ENCODE results near the gene COL26A1. TPM values are rescaled to one million over a fixed set of nuclear protein-coding genes. Genes with fewer than 3 reads are reported as not detected.

COL26A1 gene
- total RNA-seq, 3 donors from 2014 or later (not counting 1 experiment from before 2014, with no cell fraction given): 0.16 TPM; not detected in 2

DNA sequence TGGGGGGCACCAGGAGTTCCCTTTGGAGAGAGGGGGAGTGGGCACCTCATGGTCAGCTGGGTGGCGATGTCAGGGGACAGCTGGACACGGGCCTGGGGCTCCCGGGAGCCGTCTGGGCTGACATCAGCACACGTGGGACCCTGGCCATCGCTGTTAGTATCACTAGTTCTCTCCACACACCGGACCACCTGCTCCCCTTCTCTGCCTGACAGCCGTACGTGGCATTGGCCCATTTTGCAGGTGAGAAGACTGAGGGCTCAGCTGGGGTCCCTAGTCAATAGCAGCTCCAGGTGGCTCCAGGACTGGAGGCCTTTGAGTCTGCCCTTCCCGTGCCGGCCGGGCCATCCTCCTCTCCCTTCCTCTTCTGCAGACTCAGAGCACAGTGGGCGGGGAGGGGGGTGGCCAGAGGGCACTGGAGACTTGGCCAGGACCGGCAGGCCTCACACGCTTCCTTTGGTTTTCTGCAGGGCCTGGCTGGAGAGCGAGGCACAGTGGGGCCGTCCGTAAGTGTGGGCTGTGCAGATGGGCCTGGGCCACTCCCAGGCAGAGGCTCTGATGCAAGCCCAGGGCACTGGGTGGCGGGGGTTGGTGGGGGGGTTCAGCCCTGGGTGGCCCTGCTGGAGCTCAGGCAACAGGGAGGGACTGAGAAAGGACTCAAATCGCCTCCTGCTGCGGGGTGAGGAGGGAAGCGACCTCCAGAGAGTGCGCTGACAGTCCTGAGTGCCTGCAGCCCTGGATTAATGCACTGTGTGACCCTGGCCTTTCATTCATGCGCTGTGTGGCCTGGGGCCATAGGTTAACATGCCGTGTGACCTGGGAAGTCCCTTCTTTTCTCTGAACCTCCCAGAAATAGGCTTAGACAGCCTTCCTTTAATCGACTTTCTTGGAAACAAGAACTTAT is 188.2 kb downstream of the COL26A1 start:
- Histone ChIP-seq H3K4me3 (ENCODE audit: low read length) (no peak overlapping the region), H3K4me1 (ENCODE audit: control insufficient read depth, insufficient read depth, low read length) (no peaks in the 10 kb centered on the region), H3K27ac (ENCODE audit: low read length) (no peak overlapping the region), H3K27me3 (ENCODE audit: control insufficient read depth, insufficient read depth, low read length) (no peaks in the 10 kb centered on the region), H3K36me3 (ENCODE audit: control insufficient read depth, insufficient read depth, low read length) (no peaks in the 10 kb centered on the region), H3K9me3 (ENCODE audit: control insufficient read depth, insufficient read depth, low read length) (no peaks in the 10 kb centered on the region)
- intact Hi-C loops (cut with micrococcal nuclease): no loop called here
- Mint-ChIP-seq H3K9me3 (no peaks in the 10 kb centered on the region), H3K27ac (no peak overlapping the region), H3K36me3 (no peaks in the 10 kb centered on the region), H3K27me3 (ENCODE audit: low read depth in 2 of 2) (peaks cover 0 to 8% of the 10 kb centered on the region in 2 donors), H3K4me3 (no peak overlapping the region), H3K4me1 (no peaks in the 10 kb centered on the region)
- TF ChIP-seq, protein P1, sequence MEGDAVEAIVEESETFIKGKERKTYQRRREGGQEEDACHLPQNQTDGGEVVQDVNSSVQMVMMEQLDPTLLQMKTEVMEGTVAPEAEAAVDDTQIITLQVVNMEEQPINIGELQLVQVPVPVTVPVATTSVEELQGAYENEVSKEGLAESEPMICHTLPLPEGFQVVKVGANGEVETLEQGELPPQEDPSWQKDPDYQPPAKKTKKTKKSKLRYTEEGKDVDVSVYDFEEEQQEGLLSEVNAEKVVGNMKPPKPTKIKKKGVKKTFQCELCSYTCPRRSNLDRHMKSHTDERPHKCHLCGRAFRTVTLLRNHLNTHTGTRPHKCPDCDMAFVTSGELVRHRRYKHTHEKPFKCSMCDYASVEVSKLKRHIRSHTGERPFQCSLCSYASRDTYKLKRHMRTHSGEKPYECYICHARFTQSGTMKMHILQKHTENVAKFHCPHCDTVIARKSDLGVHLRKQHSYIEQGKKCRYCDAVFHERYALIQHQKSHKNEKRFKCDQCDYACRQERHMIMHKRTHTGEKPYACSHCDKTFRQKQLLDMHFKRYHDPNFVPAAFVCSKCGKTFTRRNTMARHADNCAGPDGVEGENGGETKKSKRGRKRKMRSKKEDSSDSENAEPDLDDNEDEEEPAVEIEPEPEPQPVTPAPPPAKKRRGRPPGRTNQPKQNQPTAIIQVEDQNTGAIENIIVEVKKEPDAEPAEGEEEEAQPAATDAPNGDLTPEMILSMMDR (IDR thresholded peaks at IDR 0.05): no peak
- no peak for ATAC-seq
- WGBS (ENCODE audit: insufficient coverage): 80% methylated on average over 26 of the region's 26 CpGs
- no peak for DNase-seq

DNA sequence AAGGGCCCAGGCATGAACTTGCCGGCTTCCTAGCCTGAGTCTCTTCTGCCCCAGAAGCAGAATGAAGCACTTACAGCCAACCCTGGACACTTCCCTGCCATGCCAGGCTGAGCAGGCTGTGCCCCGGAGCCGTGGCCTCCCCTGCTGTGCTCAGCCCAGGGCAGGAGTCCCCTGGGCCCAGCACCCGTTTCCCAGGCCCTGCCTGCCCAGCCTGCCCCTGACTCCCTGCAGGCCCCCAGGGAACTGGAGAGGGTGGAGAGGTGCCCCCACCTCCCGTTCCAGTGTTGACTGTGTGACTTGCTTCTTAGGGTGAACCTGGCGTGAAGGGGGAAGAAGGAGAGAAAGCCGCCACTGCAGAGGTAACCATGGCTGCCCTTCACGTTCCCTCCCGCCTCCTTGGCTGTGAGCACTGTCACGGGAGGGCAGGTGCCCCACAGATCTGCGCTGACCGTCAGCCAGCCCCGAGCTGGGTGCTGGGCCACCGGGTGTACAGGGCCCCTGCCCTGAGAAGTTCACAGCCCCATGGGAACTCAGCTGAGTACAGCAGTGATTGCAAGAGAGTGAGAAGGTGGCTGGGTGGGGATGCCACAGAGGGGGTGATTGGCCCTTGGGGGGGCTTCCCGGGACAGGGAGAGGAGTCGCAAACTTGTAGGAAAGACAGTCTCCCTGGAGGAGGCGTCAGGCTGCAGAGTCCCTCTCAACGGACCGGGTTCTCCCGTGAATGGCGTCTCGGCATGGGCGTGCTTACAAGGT is 190.5 kb downstream of the COL26A1 start:
- no peak for ATAC-seq

DNA sequence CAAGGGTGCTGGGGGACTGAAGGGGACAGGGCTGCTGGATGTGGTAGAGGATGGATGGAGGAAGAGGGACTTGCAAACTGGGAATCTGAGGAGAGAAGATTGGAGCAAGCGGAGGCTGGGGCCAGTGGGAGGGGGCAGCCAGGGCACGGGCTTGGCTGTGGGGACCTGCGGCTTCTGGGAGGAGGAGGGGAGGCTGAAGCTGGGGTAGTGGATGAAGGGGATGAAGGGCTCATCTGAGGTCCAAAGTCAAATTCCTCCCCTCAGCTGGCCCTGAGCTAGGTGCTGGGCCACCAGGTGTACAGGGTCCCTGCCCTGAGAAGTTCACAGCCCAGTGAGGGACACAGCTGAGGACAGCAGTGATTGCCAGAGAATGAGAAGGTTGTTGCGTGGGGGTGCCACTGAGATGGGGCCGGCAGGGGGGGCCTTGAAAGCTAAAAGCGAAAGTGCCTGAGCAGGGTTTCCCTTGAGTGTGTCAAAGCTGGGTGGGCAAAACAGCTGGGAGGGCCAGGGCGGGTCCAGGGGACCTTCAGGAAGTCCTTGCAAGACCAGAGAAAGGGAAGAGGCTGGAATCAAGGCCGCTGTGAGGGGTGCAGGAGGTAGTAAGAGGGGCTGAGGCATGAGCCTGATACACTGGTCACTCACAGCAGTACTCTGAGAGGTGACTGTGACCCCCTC is 191.2 kb downstream of the COL26A1 start:
- Histone ChIP-seq H3K27ac (ENCODE audit: low read length) (no peak overlapping the region), H3K4me3 (ENCODE audit: low read length) (no peak overlapping the region), H3K36me3 (ENCODE audit: control insufficient read depth, insufficient read depth, low read length) (no peaks in the 10 kb centered on the region), H3K4me1 (ENCODE audit: control insufficient read depth, insufficient read depth, low read length) (no peaks in the 10 kb centered on the region), H3K27me3 (ENCODE audit: control insufficient read depth, insufficient read depth, low read length) (no peaks in the 10 kb centered on the region), H3K9me3 (ENCODE audit: control insufficient read depth, insufficient read depth, low read length) (no peaks in the 10 kb centered on the region)
- TF ChIP-seq, protein P1 (IDR thresholded peaks at IDR 0.05): no peak
- H3K27ac Mint-ChIP-seq: no peak overlapping the region
- H3K9me3 Mint-ChIP-seq: no peaks in the 10 kb centered on the region
- no peak for ATAC-seq
- no peaks in the 10 kb centered on the region for H3K36me3 Mint-ChIP-seq
- H3K4me3 Mint-ChIP-seq: no peak overlapping the region
- H3K27me3 Mint-ChIP-seq (ENCODE audit: low read depth in 2 of 2): peaks cover 0 to 3% of the 10 kb centered on the region in 2 donors
- WGBS (ENCODE audit: insufficient coverage): 76% methylated on average over 8 of the region's 8 CpGs
- intact Hi-C loops (cut with micrococcal nuclease): no loop called here
- no peak for DNase-seq
- H3K4me1 Mint-ChIP-seq: no peaks in the 10 kb centered on the region

More for the DNA sequence above, 190.5 kb downstream of the COL26A1 start:
- no peaks in the 10 kb centered on the region for H3K4me1 ChIP-seq (ENCODE audit: control insufficient read depth, insufficient read depth, low read length)
- H3K36me3 ChIP-seq (ENCODE audit: control insufficient read depth, insufficient read depth, low read length): no peaks in the 10 kb centered on the region
- H3K9me3 Mint-ChIP-seq: no peaks in the 10 kb centered on the region
- no peak overlapping the region for H3K27ac Mint-ChIP-seq
- intact Hi-C loops (cut with micrococcal nuclease): no loop called here
- no peaks in the 10 kb centered on the region for H3K4me1 Mint-ChIP-seq
- no peak overlapping the region for H3K27ac ChIP-seq (ENCODE audit: low read length)
- peaks cover 0 to 8% of the 10 kb centered on the region in 2 donors for H3K27me3 Mint-ChIP-seq (ENCODE audit: low read depth in 2 of 2)
- H3K27me3 ChIP-seq (ENCODE audit: control insufficient read depth, insufficient read depth, low read length): no peaks in the 10 kb centered on the region
- H3K4me3 ChIP-seq (ENCODE audit: low read length): no peak overlapping the region
- 88% methylated on average over 23 of the region's 23 CpGs for WGBS (ENCODE audit: insufficient coverage)
- H3K9me3 ChIP-seq (ENCODE audit: control insufficient read depth, insufficient read depth, low read length): no peaks in the 10 kb centered on the region
- TF ChIP-seq, protein P1 (IDR thresholded peaks at IDR 0.05): no peak
- no peak for DNase-seq
- no peaks in the 10 kb centered on the region for H3K36me3 Mint-ChIP-seq
- no peak overlapping the region for H3K4me3 Mint-ChIP-seq
